Keratinocyte (primary cell): Measurements from ENCODE around the gene ODAD3.

Experiments used
- CTCF ChIP-seq, 3 experiments: IDR thresholded peaks in 1 of 3; conservative IDR thresholded peaks in 1 of 3; optimal IDR thresholded peaks in 1 of 3; 2 replicates in 2 of 3; 3 replicates in 1 of 3; pipeline versions ENCODE3 to v1.5.1; 2011; ENCODE audit warnings: low read length in 3 of 3, mild to moderate bottlenecking in 3 of 3, moderate library complexity in 2 of 3, control low read depth in 1 of 3, inconsistent platforms in 1 of 3; ENCODE audit not compliant: insufficient read depth in 2 of 3; ENCODE audit errors: extremely low read depth in 1 of 3
- EZH2 ChIP-seq: IDR thresholded peaks from one replicate; pipeline ENCODE4 v1.6.1; 2012; ENCODE audit warnings: inconsistent platforms, mild to moderate bottlenecking, low read length, moderate library complexity

GRCh38 chr19:11390359-11390758, 44.6 kb downstream of the ODAD3 start:
- TF ChIP-seq CTCF (optimal IDR thresholded peaks at IDR 0.05 in 1 of 3, IDR thresholded peaks at IDR 0.05 in 1 of 3, conservative IDR thresholded peaks at IDR 0.05 in 1 of 3; ENCODE audit: extremely low read depth in 1 of 3, insufficient read depth in 2 of 3, low read length in 3 of 3) = no peak
- TF ChIP-seq EZH2 = no peak
